GM12875 (cell line): Measurements from ENCODE around the gene ADAMTS10.
"Not testable (repeated sequence)": the region's sequence is repeated elsewhere in the genome, so short reads cannot be mapped to it uniquely, and the experiment has no call there.

Experiments
- H3K4me3 ChIP-seq: one replicate; pipeline ENCODE4 v1.5.1; 2011; ENCODE audit warnings: low read depth, low read length, control low read depth
- TF ChIP-seq, protein P1 (sequence below): IDR thresholded peaks from 2 replicates; pipeline ENCODE4 v1.5.1; 2011; ENCODE audit warnings: low read depth, mild to moderate bottlenecking, control low read depth, inconsistent platforms, low read length, moderate library complexity, borderline replicate concordance; ENCODE audit not compliant: insufficient read depth

The ADAMTS10 gene

DNA sequence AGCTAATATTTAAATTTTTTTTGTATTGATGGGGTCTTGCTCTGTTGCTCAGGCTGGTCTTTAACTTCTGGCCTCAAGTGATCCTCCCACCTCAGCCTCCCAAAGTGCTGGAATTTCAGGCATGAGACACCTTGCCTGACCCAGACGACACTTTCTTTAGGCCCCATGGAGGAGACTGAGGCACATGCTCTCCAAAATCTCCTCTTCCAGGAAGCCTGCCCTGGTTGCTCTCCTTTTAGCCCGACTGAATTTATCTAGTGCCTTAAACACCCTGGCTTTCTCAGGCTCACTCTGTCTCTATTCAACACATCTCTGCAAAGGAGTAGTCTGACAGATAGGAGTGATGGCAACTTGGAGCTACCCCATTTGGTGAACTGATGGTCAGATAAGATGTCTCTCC, 52.2 kb downstream of the ADAMTS10 start:
- TF ChIP-seq, protein P1, sequence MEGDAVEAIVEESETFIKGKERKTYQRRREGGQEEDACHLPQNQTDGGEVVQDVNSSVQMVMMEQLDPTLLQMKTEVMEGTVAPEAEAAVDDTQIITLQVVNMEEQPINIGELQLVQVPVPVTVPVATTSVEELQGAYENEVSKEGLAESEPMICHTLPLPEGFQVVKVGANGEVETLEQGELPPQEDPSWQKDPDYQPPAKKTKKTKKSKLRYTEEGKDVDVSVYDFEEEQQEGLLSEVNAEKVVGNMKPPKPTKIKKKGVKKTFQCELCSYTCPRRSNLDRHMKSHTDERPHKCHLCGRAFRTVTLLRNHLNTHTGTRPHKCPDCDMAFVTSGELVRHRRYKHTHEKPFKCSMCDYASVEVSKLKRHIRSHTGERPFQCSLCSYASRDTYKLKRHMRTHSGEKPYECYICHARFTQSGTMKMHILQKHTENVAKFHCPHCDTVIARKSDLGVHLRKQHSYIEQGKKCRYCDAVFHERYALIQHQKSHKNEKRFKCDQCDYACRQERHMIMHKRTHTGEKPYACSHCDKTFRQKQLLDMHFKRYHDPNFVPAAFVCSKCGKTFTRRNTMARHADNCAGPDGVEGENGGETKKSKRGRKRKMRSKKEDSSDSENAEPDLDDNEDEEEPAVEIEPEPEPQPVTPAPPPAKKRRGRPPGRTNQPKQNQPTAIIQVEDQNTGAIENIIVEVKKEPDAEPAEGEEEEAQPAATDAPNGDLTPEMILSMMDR = no peak
- H3K4me3 ChIP-seq = no peak overlapping the region

DNA sequence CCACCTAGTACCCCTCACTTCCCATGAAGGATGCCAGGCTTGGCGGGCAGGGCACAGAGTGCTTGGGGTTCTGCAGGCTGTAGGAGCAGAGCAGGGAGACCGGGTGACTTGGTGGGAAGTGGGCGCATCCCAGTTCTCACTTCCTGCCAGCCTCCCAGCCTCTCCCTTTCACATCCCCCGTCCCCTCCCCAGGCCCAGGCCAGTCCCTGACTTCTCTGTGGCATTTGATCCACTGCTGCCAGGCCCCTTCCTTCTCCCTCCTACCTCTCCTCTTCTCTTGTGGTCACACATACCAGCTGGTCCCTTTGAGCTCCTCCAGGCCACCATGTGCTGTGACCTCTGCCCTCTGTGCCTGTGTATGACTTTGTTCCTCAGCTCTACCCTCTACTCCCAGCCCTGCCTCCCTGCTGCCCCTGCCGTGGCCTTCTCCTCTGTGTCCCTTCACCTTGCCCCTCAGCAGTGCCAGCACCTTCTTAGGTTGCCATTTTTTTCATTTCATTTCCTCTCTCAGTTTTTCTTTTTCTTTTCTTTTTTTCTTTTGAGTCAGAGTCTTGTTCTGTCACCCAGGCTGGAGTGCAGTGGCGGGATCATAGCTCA, 52.8 kb downstream of the ADAMTS10 start:
- TF ChIP-seq, protein P1 = no peak
- no peak overlapping the region for H3K4me3 ChIP-seq

DNA sequence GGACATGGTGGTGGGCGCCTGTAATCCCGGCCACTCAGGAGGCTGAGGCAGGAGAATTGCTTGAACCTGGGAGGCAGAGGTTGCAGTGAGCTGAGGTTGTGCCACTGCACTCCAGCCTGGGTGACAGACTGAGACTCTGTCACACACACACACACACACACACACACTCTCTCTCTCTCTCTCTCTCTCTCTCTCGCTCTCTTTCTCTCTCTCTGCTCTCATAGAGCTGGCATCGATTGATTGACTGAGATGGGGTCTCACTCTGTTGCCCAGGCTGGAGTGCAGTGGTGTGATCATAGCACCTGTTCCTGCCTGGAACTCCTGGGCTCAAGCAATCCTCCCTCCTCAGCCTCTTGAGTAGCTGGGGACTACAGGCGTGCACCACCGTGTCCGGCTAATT, 56.8 kb downstream of the ADAMTS10 start:
- H3K4me3 ChIP-seq = not testable (repeated sequence)

DNA sequence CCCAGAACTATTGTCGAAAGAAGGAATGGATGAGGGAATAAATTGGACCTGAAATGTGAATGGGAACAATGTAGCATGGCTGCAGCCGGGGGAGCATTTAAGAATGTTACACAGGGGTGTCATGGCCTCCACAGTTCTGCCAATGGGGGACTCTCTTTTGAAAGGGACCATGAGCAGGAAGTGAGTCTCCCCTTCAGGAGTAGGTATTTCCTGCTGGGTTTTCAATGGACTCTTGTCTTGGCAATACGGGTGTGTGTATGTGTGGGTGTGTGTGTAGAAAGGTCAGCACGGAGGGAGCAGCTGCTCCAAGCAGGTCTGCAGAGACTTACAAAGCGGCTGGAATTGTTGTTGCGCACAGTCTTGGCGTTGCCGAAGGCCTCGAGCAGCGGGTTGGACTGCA, 57.7 kb downstream of the ADAMTS10 start:
- H3K4me3 ChIP-seq = no peak overlapping the region
- TF ChIP-seq, protein P1 = no peak

DNA sequence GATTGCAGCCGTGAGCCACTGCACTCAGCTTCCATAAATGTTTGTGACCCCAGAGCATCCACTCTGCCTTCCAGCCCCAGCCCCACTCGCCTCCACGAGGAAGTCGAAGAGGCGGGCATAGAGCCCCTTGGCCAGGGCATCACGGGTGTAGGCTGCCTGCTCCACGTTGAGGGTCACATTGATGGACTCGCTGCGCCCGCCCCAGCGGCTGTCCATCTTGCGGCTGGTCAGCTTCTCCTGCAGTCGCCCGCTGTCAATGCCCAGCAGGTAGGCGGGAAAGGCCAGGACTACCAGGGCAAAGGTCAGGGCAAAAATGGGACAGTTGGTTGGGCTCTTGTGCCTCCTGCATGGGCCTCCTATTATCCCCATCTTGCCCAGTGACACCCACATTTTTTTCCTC, 60.4 kb downstream of the ADAMTS10 start:
- TF ChIP-seq, protein P1 = no peak
- H3K4me3 ChIP-seq = no peak overlapping the region

DNA sequence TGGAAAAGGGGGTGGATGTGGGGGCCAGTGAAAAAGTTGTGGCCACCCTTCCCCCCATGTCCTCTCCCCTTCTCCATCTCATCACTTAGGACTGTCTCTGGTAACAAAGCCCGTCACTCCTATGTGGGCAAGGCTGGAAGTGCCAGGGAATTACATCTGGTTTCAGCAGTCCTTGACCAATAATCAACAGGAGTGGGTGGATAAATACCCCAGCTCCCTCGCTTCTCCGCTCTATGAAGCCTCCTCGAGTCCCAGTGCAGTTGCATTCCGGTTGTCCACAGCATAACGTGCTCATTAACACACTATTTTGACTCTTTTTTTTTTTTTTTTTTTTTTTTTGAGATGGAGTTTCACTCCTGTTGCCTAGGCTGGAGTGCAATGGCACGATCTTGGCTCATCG, 64.8 kb downstream of the ADAMTS10 start:
- TF ChIP-seq, protein P1 = no peak
- H3K4me3 ChIP-seq = no peak overlapping the region

DNA sequence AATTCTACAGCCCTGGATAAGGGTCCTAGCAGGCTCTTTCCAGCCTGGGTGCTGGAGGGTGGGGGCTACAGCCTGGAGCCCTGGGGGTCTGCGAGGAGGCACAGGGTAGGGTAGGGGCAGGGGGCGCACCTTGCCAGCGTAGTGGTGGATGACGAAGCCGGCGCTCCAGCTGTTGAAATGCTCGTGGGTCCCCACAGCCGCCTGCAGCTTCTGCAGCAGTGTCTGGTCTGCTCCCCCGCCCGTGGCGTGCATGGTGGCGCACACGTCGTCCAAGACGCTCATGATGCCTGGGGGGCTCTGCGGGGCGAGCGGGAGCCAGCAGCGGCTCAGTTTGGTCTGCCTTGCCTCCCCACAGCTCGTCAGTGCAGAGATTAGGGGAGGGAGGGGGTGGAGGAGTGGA, 66.3 kb downstream of the ADAMTS10 start:
- TF ChIP-seq, protein P1 = no peak
- no peak overlapping the region for H3K4me3 ChIP-seq
